Prostate gland (tissue), 2 donors: Measurements from ENCODE around the gene PROM1. TPM values are rescaled to one million over a fixed set of nuclear protein-coding genes. Genes with fewer than 3 reads are reported as not detected.

Source experiments
- DNase-seq: peaks from one replicate; pipeline ENCODE4 v3.0.0-alpha.2; 2019; ENCODE audit warnings: low spot score
- H3K27ac ChIP-seq, 2 donors: fragments of 200-600 bp; sonication (generic); 2 replicates each; pipeline ENCODE4 v1.5.1; 2017 to 2019
- H3K27me3 ChIP-seq: fragments of 200-600 bp; sonication (generic); replicated peaks from 2 replicates; pipeline ENCODE4 v1.5.1; 2019; ENCODE audit not compliant: insufficient read depth
- H3K36me3 ChIP-seq, 2 donors: fragments of 200-600 bp; sonication (generic); 1 replicate in 1 of 2; 2 replicates in 1 of 2; pipeline versions ENCODE4 v1.5.1 to v1.8.1; 2017 to 2019
- H3K4me1 ChIP-seq: fragments of 200-600 bp; sonication (generic); replicated peaks from 2 replicates; pipeline ENCODE4 v1.5.1; 2019
- H3K4me3 ChIP-seq, 2 donors: fragments of 200-600 bp; sonication (generic); 2 replicates each; pipeline ENCODE4 v1.5.1; 2017 to 2019
- H3K9me3 ChIP-seq: fragments of 200-600 bp; sonication (generic); 2 replicates; pipeline ENCODE4 v1.5.1; 2017
- POLR2A ChIP-seq: fragments of 450-650 bp; IDR thresholded peaks from one replicate; pipeline ENCODE4 v1.6.1; 2016; ENCODE audit warnings: antibody characterized with exemption, mild to moderate bottlenecking
- POLR2AphosphoS5 ChIP-seq: sonication (generic); formaldehyde crosslinking; IDR thresholded peaks from one replicate; pipeline ENCODE4 v1.6.1; 2017; ENCODE audit warnings: antibody characterized with exemption
- WGBS: methylation state at CpG from one replicate; pipeline ENCODE4 v1.1.5; 2018; 5-methylcytosine and 5-hydroxymethylcytosine counted together
- intact Hi-C: fragments of 100-400 bp; cut with DNase I; formaldehyde crosslinking; loops from one replicate; pipeline ENCODE4 v1.14.2; 2022
- total RNA-seq, 2 donors: library from RNA; depleted of rRNA; stranded (reverse); fragments of >200 nt; gene quantifications; one replicate each; pipeline ENCODE4 v1.1.0, GENCODE V29; 2016
- TF ChIP-seq, protein P1 (sequence below), 4 experiments: fragments of 200-600 bp in 2 of 4; fragments of 450-650 bp in 2 of 4; sonication (generic) in 2 of 4; IDR thresholded peaks; 1 replicate in 3 of 4; 2 replicates in 1 of 4; pipeline ENCODE4 v1.5.1; 2016 to 2019; ENCODE audit warnings: antibody characterized with exemption in 4 of 4, mild to moderate bottlenecking in 2 of 4, moderate library complexity in 2 of 4

The PROM1 gene
- total RNA-seq, 2 donors from 2014 or later: 5.7 to 9.7 TPM

DNA sequence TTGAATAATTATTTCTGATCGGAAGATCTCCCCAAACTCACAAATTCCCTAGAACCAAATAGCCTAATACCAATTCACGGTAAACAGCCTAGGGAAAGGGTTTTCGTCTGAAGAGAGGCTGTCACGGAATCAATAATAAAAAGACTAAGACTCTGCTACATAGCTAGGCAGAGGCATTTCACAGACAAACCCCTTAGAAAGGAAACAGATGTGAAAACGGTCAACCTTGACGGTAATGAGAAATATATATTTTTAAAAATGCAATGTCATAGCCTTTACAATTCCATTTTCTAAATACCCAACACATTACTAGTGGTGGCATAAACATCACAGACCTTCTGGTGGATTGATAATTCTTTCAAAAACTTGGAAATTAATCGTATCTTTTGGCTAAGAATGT, 28.4 kb downstream of the PROM1 start:
- H3K27ac ChIP-seq: no peak overlapping the region
- TF ChIP-seq POLR2AphosphoS5 (no peak), POLR2A (no peak)
- TF ChIP-seq, protein P1, sequence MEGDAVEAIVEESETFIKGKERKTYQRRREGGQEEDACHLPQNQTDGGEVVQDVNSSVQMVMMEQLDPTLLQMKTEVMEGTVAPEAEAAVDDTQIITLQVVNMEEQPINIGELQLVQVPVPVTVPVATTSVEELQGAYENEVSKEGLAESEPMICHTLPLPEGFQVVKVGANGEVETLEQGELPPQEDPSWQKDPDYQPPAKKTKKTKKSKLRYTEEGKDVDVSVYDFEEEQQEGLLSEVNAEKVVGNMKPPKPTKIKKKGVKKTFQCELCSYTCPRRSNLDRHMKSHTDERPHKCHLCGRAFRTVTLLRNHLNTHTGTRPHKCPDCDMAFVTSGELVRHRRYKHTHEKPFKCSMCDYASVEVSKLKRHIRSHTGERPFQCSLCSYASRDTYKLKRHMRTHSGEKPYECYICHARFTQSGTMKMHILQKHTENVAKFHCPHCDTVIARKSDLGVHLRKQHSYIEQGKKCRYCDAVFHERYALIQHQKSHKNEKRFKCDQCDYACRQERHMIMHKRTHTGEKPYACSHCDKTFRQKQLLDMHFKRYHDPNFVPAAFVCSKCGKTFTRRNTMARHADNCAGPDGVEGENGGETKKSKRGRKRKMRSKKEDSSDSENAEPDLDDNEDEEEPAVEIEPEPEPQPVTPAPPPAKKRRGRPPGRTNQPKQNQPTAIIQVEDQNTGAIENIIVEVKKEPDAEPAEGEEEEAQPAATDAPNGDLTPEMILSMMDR (IDR thresholded peaks at IDR 0.05): no peak
- no peak for DNase-seq
- 79% methylated on average over 7 of the region's 7 CpGs for WGBS
- H3K4me3 ChIP-seq: no peak overlapping the region
- H3K9me3 ChIP-seq: no peaks in the 10 kb centered on the region
- H3K36me3 ChIP-seq: no peaks in the 10 kb centered on the region
- intact Hi-C loops: no loop called here
- peaks cover 8% of the 10 kb centered on the region for H3K4me1 ChIP-seq
- H3K27me3 ChIP-seq: no peaks in the 10 kb centered on the region

DNA sequence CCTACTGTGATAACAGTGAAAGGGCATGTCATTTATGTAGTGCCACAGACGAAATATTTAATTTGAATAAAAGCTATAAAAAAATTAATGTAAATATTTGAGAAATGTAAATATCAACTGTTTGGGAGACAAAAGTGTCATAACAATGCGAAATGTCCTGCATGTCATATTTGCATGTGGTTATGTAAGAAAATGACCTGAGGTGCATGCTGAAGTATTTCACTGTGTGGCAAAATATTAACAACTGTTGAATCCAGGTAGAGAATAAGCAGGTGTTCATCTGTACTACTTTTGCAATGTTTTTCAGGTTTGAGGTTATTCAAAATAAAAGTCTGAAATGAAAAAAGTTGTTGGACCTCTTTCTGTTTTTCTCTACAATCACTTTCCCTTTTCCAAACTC, 30.9 kb downstream of the PROM1 start:
- Histone ChIP-seq H3K36me3 (no peaks in the 10 kb centered on the region), H3K27ac (no peak overlapping the region), H3K9me3 (no peaks in the 10 kb centered on the region), H3K27me3 (peaks cover 3% of the 10 kb centered on the region), H3K4me3 (no peak overlapping the region), H3K4me1 (peaks cover 8% of the 10 kb centered on the region)
- DNase-seq: no peak
- intact Hi-C loops: no loop called here
- WGBS: 72% methylated on average over 2 of the region's 2 CpGs
- TF ChIP-seq, protein P1 (IDR thresholded peaks at IDR 0.05): no peak
- TF ChIP-seq POLR2AphosphoS5 (no peak), POLR2A (no peak)

DNA sequence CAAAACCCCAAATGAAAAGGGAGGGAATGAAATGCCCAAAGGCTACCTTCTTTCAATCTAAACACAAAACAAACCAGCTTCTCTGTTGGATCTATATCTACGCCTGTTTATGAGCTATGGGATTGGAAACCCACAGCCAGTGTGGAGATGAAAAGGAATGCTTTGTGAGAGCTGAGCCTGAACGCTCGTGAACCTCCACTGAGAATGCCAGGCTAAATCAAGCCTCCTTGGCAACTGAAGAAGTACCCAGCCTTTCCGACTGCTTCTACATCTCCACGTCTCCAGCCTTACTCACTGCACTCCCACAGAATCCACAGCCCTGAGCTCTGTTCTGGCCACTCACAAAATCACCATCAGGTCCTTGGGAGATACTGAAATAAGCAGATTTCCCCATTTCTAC, 31.8 kb downstream of the PROM1 start:
- Histone ChIP-seq H3K27ac (no peak overlapping the region), H3K9me3 (no peaks in the 10 kb centered on the region), H3K27me3 (peaks cover 3% of the 10 kb centered on the region), H3K36me3 (no peaks in the 10 kb centered on the region), H3K4me1 (peaks cover 7% of the 10 kb centered on the region), H3K4me3 (no peak overlapping the region)
- no peak for DNase-seq
- WGBS: 51% methylated on average over 5 of the region's 5 CpGs
- intact Hi-C loops: no loop called here
- TF ChIP-seq, protein P1 (IDR thresholded peaks at IDR 0.05): no peak
- TF ChIP-seq POLR2A: no peak
- TF ChIP-seq POLR2AphosphoS5: no peak

DNA sequence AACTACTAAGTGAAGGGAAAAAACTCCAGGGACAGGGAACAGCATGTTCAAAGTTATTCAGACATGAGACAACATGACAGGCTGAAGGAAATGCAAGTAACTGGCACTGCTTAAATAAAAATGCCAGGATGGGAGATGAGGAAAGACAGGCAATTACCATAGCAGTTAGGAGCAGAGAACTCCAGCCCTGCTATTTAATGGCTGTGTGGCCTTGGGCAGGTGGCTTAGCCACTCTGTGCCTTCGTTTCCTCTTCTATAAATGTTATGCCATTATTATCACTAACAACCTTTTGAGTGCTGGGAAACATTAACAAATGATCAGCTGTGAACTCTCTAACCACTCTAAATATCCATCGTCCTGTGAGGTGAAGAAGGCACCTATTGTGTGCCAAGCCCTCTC, 32.7 kb downstream of the PROM1 start:
- 88% methylated on average over 2 of the region's 2 CpGs for WGBS
- no peak for DNase-seq
- Histone ChIP-seq H3K36me3 (no peaks in the 10 kb centered on the region), H3K27ac (no peak overlapping the region), H3K27me3 (peaks cover 3% of the 10 kb centered on the region), H3K9me3 (no peaks in the 10 kb centered on the region), H3K4me1 (no peaks in the 10 kb centered on the region), H3K4me3 (no peak overlapping the region)
- intact Hi-C loops: no loop called here
- TF ChIP-seq POLR2A (no peak), POLR2AphosphoS5 (no peak)
- TF ChIP-seq, protein P1 (IDR thresholded peaks at IDR 0.05): no peak

DNA sequence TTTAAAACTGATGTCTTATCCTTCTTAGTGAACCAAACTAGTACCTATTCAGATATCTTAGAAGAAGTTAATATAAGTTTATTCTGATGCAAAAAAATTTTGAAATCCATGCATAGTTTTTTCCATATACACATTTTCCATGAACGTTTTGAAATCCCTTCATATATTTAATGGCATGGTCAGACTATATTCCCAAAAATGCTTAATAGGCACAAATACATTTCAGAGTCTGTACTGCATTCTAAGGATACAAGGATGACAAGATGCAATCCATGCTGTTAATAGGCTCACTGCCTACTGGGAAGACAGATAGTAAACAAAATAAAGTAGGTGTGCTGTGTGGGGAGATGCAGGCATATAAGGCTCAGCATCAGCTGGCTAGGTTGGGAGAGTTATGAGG, 33.2 kb downstream of the PROM1 start:
- no peak overlapping the region for H3K4me3 ChIP-seq
- H3K9me3 ChIP-seq: no peaks in the 10 kb centered on the region
- no peak for DNase-seq
- 67% methylated on average over 1 of the region's 1 CpG for WGBS
- intact Hi-C loops: no loop called here
- no peak for TF ChIP-seq POLR2A
- TF ChIP-seq, protein P1 (IDR thresholded peaks at IDR 0.05): no peak
- TF ChIP-seq POLR2AphosphoS5: no peak
- H3K4me1 ChIP-seq: no peaks in the 10 kb centered on the region
- no peaks in the 10 kb centered on the region for H3K36me3 ChIP-seq
- peaks cover 3% of the 10 kb centered on the region for H3K27me3 ChIP-seq
- no peak overlapping the region for H3K27ac ChIP-seq
